ENCODE data around the gene NAA15.
A peak's percentile ranks its signal among the peaks of the same experiment; 100 is the strongest.
"Not testable (repeated sequence)": the region's sequence is repeated elsewhere in the genome, so short reads cannot be mapped to it uniquely, and the experiment has no call there.

Gene NAA15

GRCh38 chr4:139301113-139301820, at the start of gene NAA15:
NAA15 (plus strand) TSS chr4:139301505; CDS start chr4:139301778, 273 bp downstream.
- DNase-seq = peak; percentile 96

- no peak for DNase-seq
Measured at GRCh38 chr4:139253046-139253445, 48.3 kb upstream of the NAA15 start.

- no peak for DNase-seq
Measured at GRCh38 chr4:139253713-139254112, 47.6 kb upstream of the NAA15 start.

- not testable (repeated sequence) for DNase-seq
Measured at GRCh38 chr4:139255581-139255980, 45.7 kb upstream of the NAA15 start.

GRCh38 chr4:139256349-139256748, 45.0 kb upstream of the NAA15 start:
- peak; percentile 25 for DNase-seq

- no peak for DNase-seq
Measured at GRCh38 chr4:139265654-139266053, 35.7 kb upstream of the NAA15 start.

- no peak for DNase-seq
Measured at GRCh38 chr4:139266208-139266582, 35.1 kb upstream of the NAA15 start.

- DNase-seq = peak; percentile 72
Measured at GRCh38 chr4:139266583-139267257, 34.6 kb upstream of the NAA15 start.

- DNase-seq = peak; percentile 42
Measured at GRCh38 chr4:139267301-139267700, 34.0 kb upstream of the NAA15 start.

GRCh38 chr4:139273835-139274234, 27.5 kb upstream of the NAA15 start:
- no peak for DNase-seq

- DNase-seq = no peak
Measured at GRCh38 chr4:139274790-139275189, 26.5 kb upstream of the NAA15 start.

- DNase-seq = no peak
Measured at GRCh38 chr4:139275281-139275735, 26.0 kb upstream of the NAA15 start.

- no peak for DNase-seq
Measured at GRCh38 chr4:139278485-139278884, 22.8 kb upstream of the NAA15 start.

GRCh38 chr4:139278912-139279759, 22.2 kb upstream of the NAA15 start:
- DNase-seq = no peak

- no peak for DNase-seq
Measured at GRCh38 chr4:139279760-139280620, 21.3 kb upstream of the NAA15 start, which contains the start of gene MGARP. MGARP (minus strand) TSS chr4:139280225; CDS start chr4:139280158, 67 bp downstream.

- no peak for DNase-seq
Measured at GRCh38 chr4:139282065-139282720, 19.1 kb upstream of the NAA15 start.

- DNase-seq = no peak
Measured at GRCh38 chr4:139282721-139283075, 18.6 kb upstream of the NAA15 start.

- DNase-seq = no peak
Measured at GRCh38 chr4:139286186-139286698, 15.1 kb upstream of the NAA15 start.

GRCh38 chr4:139295206-139295941, 5.9 kb upstream of the NAA15 start:
- peak; percentile 88 for DNase-seq

GRCh38 chr4:139295942-139296299, 5.4 kb upstream of the NAA15 start:
- DNase-seq = no peak

- DNase-seq = no peak
Measured at GRCh38 chr4:139297001-139297410, 4.3 kb upstream of the NAA15 start.
